Pancreas (tissue), 10 donors: Measurements from ENCODE around the gene GNAZ. TPM values are rescaled to one million over a fixed set of nuclear protein-coding genes. Genes with fewer than 3 reads are reported as not detected.
A peak's percentile ranks its signal among the peaks of the same experiment; 100 is the strongest.

ENCODE experiments used
- ATAC-seq, 4 donors: fragments of 200-7000 bp; cut with Tn5 transposase; one replicate each; pipeline versions ENCODE4 v1.8.0 to v1.9.1; 2020; ENCODE audit warnings: mild to moderate bottlenecking in 4 of 4, moderate library complexity in 4 of 4
- DNase-seq, 6 donors: peaks; one replicate each; pipeline ENCODE4 v3.0.0-alpha.2; 2020
- FAIRE-seq: peaks from 2 replicates; lab custom pipeline; 2012; peaks lifted over from hg19 to GRCh38; lab: Jason Lieb, UNC
- H3K27ac ChIP-seq, 4 donors: fragments of 200-600 bp; sonication (generic); 1 replicate in 3 of 4; 2 replicates in 1 of 4; pipeline versions ENCODE4 v1.5.0 to v1.8.0; 2020
- H3K27me3 ChIP-seq, 4 donors: fragments of 200-600 bp; one replicate each; pipeline ENCODE4 v1.8.0; 2021
- H3K36me3 ChIP-seq, 3 donors: fragments of 200-600 bp; sonication (generic) in 1 of 3; one replicate each; pipeline versions ENCODE4 v1.5.0 to v1.8.0; 2020 to 2021
- H3K4me1 ChIP-seq, 3 donors: fragments of 200-600 bp; one replicate each; pipeline ENCODE4 v1.8.0; 2021
- H3K4me3 ChIP-seq, 4 donors: fragments of 200-600 bp; sonication (generic) in 2 of 4; one replicate each; pipeline versions ENCODE4 v1.5.0 to v1.8.0; 2020 to 2021
- H3K9me3 ChIP-seq, 4 donors: fragments of 200-600 bp; one replicate each; pipeline ENCODE4 v1.8.0; 2021
- CTCF ChIP-seq, 4 donors: fragments of 200-600 bp; sonication (generic) in 3 of 4; IDR thresholded peaks; one replicate each; pipeline versions ENCODE4 v1.5.0 to v1.8.0; 2021; ENCODE audit warnings: antibody characterized with exemption in 4 of 4
- WGBS, 2 donors: extraction: QIAGEN DNeasy Blood & Tissue Kit; methylation state at CpG; one replicate each; pipeline ENCODE4 v1.1.7; 2013; 5-methylcytosine and 5-hydroxymethylcytosine counted together
- intact Hi-C, 3 donors: fragments of 100-400 bp; cut with DNase I; formaldehyde crosslinking; loops; one replicate each; pipeline versions ENCODE4 v1.11.1 to v1.14.2; 2022
- polyA plus RNA-seq, 2 donors: library from polyadenylated mRNA; stranded (reverse); fragments of 200-250 nt; gene quantifications; one replicate each; pipeline ENCODE4 v1.2.3, GENCODE V29; 2013
- total RNA-seq, 6 donors: library from RNA; stranded (reverse); fragmentation: NEBNext Ultra II Directional in 4 of 6; extraction: Animal tissue kit (Norgen Biotek cat#: 25700) in 4 of 6; gene quantifications; one replicate each; pipeline versions ENCODE4 v1.2.1 to v1.2.4, GENCODE V29; 2021 to 2023
- donor health status: healthy with polysubstance abuse.
- donor health status: DM: no; HTN: no; CAD: no; lungs with moderate emphysema.
- donor health status: DM: no; HTN: no; CAD: no.
- donor health status: control.
- donor health status: control.
- donor health status: Bipolar disorder and iron deficiency.
- donor health status: DM: yes; HTN: yes; CAD: no.
- donor health status: DM: no; HTN: no; CAD: no.
- donor health status: DM: no; HTN: no; CAD: no.
- donor health status: DM: yes; HTN: yes; CAD: no.

The GNAZ gene
- total and polyA plus RNA-seq, 8 donors, result 0.88 to 9.7 (median 2.1) TPM

GRCh38 chr22:23075050-23075449, 4.7 kb downstream of the GNAZ start:
- H3K4me1 ChIP-seq, result no peaks in the 10 kb centered on the region
- 90 to 93% methylated on average over 4 of the region's 4 CpGs for WGBS, 2 donors
- intact Hi-C loops, result no loop called here

GRCh38 chr22:23075525-23076216, 5.4 kb downstream of the GNAZ start:
- FAIRE-seq (no peak), DNase-seq (peak in 2 of 6 donors; percentile 31 to 42), ATAC-seq (no peak)
- H3K27ac ChIP-seq, result no peak overlapping the region
- no peaks in the 10 kb centered on the region for H3K4me1 ChIP-seq
- H3K27me3 ChIP-seq, result no peaks in the 10 kb centered on the region
- WGBS, 2 donors, result 82 to 88% methylated on average over 9 of the region's 9 CpGs
- no peak overlapping the region for H3K4me3 ChIP-seq
- no peaks in the 10 kb centered on the region for H3K9me3 ChIP-seq
- intact Hi-C loops, result no loop called here
- TF ChIP-seq CTCF (IDR thresholded peaks at IDR 0.05), result no peak
- no peaks in the 10 kb centered on the region for H3K36me3 ChIP-seq

More at GRCh38 chr22:23075050-23075449, 4.7 kb downstream of the GNAZ start:
- peak in 2 of 6 donors; percentile 21 for DNase-seq
- FAIRE-seq, result no peak
- no peak for ATAC-seq
- no peak for TF ChIP-seq CTCF (IDR thresholded peaks at IDR 0.05)
- H3K27ac ChIP-seq, result no peak overlapping the region
- H3K4me3 ChIP-seq, result no peak overlapping the region
- H3K9me3 ChIP-seq, result no peaks in the 10 kb centered on the region
- H3K36me3 ChIP-seq, result no peaks in the 10 kb centered on the region
- H3K27me3 ChIP-seq, result no peaks in the 10 kb centered on the region

- 89 to 90% methylated on average over 10 of the region's 10 CpGs for WGBS, 2 donors
- Histone ChIP-seq H3K9me3 (no peaks in the 10 kb centered on the region), H3K36me3 (no peaks in the 10 kb centered on the region), H3K4me1 (no peaks in the 10 kb centered on the region), H3K27ac (no peak overlapping the region), H3K4me3 (no peak overlapping the region), H3K27me3 (no peaks in the 10 kb centered on the region)
- intact Hi-C loops, result no loop called here
- peak in 1 of 6 donors; percentile 1 for DNase-seq
- no peak for FAIRE-seq
- ATAC-seq, result no peak
- no peak for TF ChIP-seq CTCF (IDR thresholded peaks at IDR 0.05)
These were observed 6.7 kb downstream of the GNAZ start for GRCh38 chr22:23076896-23077572.

GRCh38 chr22:23077627-23078461, 7.5 kb downstream of the GNAZ start:
- DNase-seq (peak in 1 of 6 donors; percentile 50), ATAC-seq (peak in 3 of 4 donors; percentile 15 to 53 (median 40)), FAIRE-seq (no peak)
- intact Hi-C loops, result no loop called here
- Histone ChIP-seq H3K36me3 (no peaks in the 10 kb centered on the region), H3K27ac (no peak overlapping the region), H3K27me3 (no peaks in the 10 kb centered on the region), H3K4me3 (no peak overlapping the region), H3K9me3 (no peaks in the 10 kb centered on the region), H3K4me1 (no peaks in the 10 kb centered on the region)
- TF ChIP-seq CTCF (IDR thresholded peaks at IDR 0.05), result no peak
- WGBS, 2 donors, result 35 to 36% methylated on average over 11 of the region's 11 CpGs
